Measurements from ENCODE around the gene CREB5.

Gene CREB5

DNA sequence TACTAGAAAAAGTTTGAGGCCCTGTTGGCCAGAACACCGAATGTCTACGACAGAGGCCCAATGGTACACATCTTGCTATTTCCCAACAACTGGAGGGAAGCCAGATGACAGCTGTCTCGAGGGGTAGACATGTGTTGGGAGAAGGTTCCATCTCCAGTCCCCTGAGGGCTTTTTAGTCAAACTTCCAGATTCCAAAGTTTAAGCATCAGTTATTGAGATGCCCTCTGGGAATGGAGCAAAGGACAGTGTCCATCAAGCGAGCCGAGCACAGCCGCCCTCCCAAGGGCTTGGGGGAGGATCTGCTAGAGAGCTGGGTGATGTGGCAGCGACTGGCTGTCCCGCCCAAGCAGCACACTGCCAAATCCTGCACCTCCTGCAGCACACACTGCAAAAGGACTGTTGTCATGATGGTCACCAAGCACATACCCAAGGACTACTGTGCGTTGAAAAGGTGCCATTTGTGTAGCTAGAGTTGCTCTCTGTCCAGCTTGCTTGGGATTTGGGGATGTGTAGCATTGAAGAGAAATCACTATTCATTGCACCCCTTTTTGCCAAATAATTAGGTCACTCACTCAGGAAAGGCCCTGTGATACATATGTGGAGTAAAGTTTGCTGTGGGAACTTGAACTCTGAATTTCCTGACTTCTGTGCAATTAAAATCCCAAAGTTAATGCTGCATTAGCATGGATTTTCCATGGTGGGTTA lies 381.2 kb downstream of the CREB5 start:
- FAIRE-seq, result no peak
- no peak for DNase-seq (ENCODE audit: insufficient read length, low spot score)
- TF ChIP-seq, protein P1, sequence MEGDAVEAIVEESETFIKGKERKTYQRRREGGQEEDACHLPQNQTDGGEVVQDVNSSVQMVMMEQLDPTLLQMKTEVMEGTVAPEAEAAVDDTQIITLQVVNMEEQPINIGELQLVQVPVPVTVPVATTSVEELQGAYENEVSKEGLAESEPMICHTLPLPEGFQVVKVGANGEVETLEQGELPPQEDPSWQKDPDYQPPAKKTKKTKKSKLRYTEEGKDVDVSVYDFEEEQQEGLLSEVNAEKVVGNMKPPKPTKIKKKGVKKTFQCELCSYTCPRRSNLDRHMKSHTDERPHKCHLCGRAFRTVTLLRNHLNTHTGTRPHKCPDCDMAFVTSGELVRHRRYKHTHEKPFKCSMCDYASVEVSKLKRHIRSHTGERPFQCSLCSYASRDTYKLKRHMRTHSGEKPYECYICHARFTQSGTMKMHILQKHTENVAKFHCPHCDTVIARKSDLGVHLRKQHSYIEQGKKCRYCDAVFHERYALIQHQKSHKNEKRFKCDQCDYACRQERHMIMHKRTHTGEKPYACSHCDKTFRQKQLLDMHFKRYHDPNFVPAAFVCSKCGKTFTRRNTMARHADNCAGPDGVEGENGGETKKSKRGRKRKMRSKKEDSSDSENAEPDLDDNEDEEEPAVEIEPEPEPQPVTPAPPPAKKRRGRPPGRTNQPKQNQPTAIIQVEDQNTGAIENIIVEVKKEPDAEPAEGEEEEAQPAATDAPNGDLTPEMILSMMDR (IDR thresholded peaks at IDR 0.05; ENCODE audit: insufficient read depth, missing control alignments), result no peak

DNA sequence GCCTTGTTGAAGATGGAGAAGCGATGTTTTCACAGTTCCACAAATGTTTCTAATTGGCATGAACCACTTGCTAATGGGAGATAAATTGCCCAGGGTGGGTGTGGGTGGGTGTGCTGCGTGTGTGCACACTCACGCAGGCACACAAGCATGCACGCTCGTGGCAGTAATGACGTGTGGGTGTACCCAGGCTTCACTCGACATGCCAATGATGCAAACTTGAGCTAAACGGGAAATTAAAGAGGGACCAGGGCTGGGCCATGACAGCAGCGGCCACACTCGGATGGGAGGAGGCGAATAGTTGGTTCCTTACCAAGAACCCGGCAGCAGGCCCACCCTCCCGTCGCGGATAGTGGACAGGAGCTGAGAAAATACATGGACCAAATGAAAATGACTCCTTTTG lies 386.0 kb downstream of the CREB5 start:
- TF ChIP-seq, protein P1 (IDR thresholded peaks at IDR 0.05; ENCODE audit: insufficient read depth, missing control alignments), result no peak
- no peak for FAIRE-seq
- no peak for DNase-seq (ENCODE audit: insufficient read length, low spot score)

DNA sequence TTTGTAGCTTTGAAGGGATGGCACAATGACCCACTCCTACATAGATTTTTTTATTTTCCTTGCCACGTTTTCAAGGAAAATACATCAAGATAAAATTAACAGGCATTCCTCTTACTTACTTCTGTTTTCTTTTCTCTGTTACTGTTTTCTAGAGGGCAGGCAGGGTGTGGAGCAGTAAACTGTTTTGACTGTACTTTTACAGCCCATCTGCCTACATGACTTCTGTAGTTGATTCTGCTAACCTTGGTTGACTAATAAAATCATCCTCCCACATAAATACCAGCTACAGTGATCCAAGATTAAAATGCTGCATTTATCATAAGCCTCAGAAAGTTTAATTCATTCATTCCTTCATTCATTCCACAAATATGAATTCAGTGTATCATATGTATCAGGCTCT lies 387.3 kb downstream of the CREB5 start:
- DNase-seq (ENCODE audit: insufficient read length, low spot score) (no peak), FAIRE-seq (no peak)

DNA sequence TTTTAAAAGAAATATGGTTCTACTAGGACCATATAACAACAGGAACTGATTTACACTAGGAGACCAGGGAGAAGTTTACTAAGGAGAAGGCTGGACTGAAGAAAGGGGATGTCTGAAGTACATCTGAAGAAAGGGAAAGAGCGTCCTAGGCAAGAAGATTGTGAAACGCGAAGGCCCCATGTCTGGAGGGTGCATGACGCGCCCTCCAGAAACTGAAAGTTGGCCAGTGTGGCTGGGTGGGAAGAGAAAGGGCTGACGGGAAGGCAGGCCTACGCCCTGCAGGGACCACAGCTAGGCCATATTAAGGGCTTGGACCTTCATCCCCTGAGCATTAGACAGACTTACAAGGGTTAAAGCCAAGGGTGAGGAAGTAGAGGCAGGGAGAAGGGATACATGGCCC lies 387.8 kb downstream of the CREB5 start:
- DNase-seq (ENCODE audit: insufficient read length, low spot score), result no peak
- FAIRE-seq, result no peak
- TF ChIP-seq, protein P1 (IDR thresholded peaks at IDR 0.05; ENCODE audit: insufficient read depth, missing control alignments), result no peak

More for the DNA sequence above, 387.3 kb downstream of the CREB5 start:
- TF ChIP-seq, protein P1 (IDR thresholded peaks at IDR 0.05; ENCODE audit: insufficient read depth, missing control alignments), result no peak

DNA sequence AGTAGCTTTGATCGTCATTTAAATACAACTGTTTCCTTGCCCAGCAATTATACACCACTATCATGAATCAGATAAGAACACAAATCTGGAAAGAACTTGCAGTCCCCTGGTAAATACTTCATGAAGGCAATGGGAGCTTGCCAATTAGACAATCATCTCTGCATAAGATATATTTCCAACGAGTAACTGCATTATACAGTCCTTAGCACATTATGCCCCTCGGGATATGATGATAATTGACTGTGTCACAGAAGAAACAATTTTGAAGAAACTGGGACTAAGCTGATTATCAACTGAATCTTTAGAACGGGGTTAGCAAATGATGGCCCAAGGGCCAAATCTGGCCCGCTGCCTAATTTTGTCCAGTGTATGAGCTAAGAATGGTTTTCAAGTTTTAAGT lies 390.1 kb downstream of the CREB5 start:
- TF ChIP-seq, protein P1 (IDR thresholded peaks at IDR 0.05; ENCODE audit: insufficient read depth, missing control alignments), result no peak
- DNase-seq (ENCODE audit: insufficient read length, low spot score), result no peak
- no peak for FAIRE-seq

DNA sequence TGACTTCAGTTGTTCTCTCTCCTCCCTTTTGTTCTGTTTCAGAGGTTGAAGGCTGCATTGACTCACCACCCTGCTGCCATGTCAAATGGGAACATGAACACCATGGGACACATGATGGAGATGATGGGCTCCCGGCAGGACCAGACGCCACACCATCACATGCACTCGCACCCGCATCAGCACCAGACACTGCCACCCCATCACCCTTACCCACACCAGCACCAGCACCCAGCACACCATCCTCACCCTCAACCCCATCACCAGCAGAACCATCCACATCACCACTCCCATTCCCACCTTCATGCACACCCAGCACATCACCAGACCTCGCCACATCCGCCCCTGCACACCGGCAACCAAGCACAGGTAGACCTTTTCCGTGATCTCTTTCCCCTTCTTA lies 391.8 kb downstream of the CREB5 start:
- TF ChIP-seq, protein P1 (IDR thresholded peaks at IDR 0.05; ENCODE audit: insufficient read depth, missing control alignments), result no peak
- no peak for FAIRE-seq
- DNase-seq (ENCODE audit: insufficient read length, low spot score), result no peak

DNA sequence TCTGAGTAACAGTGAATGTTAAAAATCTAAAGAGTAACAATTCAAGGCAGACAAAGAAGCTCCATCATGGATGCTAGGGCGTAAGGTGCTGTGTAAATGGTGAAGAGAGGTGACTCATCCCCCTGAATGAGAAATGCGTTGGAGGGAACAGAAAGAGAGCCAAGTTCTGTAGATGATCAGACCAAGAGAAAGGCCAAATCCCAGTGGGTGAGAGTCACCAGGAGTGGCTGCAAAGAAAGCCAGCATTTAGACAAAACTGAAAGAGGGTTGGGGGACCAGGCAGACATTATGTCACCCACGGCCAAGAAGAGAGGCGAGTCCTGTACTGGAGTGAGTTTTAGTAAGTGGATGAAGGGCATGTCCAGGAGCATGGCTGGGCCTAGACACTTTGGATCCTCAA lies 392.7 kb downstream of the CREB5 start:
- TF ChIP-seq, protein P1 (IDR thresholded peaks at IDR 0.05; ENCODE audit: insufficient read depth, missing control alignments), result no peak
- FAIRE-seq (no peak), DNase-seq (ENCODE audit: insufficient read length, low spot score) (no peak)

Measured in D721Med (cell line).